GM18519 (cell line): ENCODE measurements around the gene TPP1.

Experiments
- ATAC-seq: cut with Tn5 transposase; IDR thresholded peaks from one replicate; pipeline ENCODE4 v1.9.1; 2021; ENCODE audit warnings: mild to moderate bottlenecking, moderate library complexity; ENCODE audit not compliant: unreplicated experiment, low FRiP score

The TPP1 gene

DNA sequence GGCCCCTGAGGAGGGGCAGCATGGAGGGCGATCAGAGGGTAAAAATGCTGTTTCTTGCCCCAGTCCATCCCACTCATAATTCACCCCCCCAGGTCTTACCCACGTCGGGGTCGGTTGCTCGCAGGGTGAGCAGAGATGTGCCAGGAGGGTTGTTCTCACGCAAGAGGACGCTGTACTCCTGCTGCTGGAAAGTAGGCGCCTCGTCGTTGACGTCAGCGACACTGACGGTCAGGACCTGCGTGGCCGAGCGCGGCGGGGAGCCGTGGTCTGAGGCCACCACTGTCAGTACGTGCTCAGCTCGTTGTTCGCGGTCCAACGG lies 10.3 kb upstream of the TPP1 start:
- no peak for ATAC-seq

DNA sequence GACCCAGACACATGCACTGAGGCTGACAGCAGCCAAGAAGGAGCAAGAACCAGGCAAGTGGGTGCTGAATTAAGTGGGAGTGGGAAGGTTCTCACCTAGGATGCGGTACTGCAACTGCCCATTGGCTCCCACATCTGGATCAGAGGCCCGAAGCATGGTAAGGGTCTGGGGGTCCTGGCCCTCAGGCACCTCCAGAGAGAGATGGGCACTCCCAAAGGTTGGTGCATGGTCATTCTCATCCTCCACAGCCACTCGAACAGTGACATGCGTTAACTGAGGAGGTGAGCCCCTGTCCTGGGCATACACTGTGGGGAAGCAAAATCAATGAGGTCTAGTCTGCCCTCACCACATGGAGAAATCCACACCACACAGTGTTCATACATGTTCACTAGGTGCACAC lies 9.3 kb upstream of the TPP1 start:
- no peak for ATAC-seq

DNA sequence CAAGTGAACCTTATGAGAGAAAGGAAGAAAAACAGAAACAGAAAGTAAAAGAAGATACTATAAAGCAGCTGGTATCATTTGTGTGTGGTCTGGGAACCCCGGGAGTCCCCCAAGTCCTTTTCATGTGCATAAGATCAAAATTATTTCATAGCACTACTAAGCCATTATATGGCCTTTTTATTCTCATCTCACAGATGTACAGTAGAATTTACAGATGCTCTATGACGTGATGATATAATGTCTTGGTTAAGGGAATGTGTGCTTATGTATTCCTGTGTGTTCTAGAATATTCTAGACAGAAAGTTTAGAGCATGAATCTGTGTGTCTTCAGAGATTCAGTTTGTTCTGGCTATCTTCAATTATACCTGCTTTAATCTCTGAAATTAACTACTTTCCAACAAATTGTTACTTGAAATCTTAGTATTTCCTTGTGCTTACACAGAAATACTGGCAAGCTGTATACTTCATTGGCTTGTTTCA lies 8.6 kb upstream of the TPP1 start:
- peak; percentile 54 for ATAC-seq

DNA sequence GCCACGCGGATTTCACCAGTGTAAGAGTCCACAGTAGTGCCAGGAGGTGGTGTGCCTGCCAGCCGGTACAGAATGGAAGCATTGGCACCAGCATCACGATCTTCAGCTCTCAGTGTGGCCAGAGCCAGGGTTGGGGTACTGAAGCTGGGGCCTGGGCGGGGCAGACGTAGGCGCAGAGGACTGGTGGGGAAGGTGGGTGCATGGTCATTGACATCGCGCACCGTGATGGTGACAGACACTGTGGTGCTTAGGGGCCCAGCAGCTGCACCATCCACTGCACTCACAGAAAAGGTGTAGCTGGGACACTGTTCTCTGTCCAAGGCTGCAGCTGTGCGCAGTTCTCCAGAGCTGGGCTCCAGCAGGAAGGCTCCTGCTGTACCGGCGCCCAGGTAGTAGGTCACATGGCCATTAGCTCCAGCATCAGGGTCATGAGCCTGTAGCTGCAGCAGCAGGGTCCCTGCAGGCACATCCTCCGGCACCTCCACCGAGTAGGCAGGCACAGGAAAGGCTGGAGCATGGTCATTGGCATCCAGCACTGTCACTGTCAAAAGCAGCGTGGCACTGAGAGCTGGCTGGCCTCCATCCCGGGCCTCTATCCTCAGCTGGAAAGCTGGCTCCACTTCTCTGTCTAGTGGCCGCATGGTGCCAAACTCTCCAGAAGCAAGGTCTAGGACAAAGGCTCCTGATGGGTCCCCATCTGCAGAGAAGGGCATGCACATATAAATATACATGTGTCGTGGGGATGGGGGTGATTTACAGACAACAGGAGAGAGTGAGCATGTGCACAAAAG lies 7.9 kb upstream of the TPP1 start:
- no peak for ATAC-seq

DNA sequence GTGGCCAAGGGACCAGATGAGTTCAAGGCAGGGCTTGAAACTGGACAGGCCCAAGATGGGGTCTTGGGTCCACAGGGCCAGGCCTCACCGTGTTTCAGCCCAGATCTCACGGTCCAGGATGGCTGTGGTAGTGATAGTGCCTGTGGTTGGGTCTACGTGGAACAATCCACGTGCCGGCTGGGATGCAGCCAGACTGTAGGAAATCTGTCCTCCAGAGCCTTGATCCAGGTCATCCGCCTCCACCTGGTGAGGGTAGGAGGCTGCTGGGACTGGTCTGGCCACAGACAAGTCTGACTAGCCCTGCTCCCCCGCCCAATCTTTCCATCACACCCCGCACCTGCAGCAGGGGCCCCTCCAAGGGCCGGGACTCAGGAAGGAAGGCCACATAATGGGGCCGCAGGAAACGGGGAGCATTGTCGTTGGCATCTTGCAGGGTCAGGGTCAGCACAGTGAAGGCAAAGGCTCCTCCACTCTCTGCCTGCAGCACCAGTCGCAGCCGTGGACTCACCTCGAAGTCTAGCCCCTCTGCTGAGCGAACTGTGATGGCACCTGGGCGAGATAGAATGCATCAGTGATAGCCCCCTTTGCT lies 6.7 kb upstream of the TPP1 start:
- ATAC-seq = no peak

DNA sequence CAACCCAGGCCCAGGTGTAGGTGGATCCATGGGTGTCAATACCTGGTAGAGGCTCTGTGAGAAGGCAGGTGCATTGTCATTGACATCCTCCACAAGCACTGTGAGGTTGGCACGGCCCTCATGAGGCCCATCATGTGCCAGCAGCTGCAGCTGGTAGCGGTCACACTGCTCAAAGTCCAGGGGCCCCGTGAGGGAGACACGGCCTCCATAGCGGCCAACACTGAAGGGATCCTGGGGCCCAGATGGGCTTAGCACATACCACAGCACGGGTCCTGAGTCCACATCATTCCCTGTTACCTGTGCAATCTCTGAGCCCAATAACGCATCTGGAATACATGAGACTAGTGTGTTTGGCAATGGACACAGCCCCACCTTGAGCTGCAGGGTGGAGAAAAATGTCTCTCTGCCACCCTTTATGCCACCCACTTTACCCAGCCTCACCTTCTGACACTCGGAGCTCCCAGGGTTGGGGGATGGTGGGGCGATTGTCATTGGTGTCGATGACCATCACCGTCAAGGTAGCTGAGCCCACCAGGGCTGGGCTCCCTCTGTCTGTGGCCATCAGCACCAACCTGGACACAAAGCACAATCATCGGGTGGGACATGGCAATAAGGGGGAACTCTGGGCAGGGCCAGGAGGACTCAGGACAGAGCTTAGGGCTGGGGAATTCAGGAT lies 6.1 kb upstream of the TPP1 start:
- ATAC-seq = no peak

DNA sequence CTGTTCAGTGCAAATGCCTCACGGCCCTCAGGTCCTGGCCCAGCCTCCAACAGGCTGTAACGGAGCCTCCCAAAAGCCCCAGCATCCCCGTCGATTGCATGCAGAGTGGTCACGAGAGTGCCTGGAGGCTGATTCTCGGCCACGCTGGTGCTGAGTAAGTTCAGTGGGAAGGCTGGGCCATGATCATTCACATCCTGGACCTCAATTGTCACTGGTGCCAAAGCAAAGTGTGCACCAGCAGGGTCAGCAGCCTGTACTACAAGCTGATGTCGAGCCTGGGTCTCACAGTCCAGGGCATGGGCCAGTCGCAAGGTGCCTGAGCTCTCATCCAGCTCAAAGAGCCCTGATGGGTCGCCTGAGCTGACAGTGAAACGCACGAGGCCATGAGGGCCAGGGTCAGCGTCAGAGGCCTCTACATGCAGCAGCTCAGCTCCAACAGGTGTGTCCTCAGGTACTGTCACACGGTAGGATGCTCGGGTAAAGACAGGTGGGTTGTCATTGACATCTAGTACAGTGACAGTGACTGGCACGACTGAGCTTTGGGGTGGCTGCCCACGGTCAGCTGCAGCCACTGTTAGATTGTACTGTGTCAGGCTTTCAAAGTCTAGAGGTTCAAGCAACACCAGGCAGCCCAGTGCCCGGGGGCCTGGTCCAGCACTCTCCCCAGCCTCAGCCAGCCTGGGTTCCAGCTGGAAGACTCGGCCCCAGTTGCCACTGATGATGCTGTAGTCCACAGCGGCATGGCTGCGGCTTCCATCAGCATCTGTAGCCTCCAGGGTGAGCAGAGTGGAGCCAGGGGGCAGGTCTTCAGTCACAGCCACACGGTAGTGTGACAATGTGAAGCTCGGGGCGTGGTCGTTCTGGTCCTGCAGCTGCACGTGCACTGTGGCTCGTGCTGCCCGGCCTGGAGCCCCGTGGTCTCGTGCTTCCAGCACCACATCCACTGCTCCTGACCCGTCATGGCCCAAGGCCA lies 4.5 kb upstream of the TPP1 start:
- no peak for ATAC-seq

DNA sequence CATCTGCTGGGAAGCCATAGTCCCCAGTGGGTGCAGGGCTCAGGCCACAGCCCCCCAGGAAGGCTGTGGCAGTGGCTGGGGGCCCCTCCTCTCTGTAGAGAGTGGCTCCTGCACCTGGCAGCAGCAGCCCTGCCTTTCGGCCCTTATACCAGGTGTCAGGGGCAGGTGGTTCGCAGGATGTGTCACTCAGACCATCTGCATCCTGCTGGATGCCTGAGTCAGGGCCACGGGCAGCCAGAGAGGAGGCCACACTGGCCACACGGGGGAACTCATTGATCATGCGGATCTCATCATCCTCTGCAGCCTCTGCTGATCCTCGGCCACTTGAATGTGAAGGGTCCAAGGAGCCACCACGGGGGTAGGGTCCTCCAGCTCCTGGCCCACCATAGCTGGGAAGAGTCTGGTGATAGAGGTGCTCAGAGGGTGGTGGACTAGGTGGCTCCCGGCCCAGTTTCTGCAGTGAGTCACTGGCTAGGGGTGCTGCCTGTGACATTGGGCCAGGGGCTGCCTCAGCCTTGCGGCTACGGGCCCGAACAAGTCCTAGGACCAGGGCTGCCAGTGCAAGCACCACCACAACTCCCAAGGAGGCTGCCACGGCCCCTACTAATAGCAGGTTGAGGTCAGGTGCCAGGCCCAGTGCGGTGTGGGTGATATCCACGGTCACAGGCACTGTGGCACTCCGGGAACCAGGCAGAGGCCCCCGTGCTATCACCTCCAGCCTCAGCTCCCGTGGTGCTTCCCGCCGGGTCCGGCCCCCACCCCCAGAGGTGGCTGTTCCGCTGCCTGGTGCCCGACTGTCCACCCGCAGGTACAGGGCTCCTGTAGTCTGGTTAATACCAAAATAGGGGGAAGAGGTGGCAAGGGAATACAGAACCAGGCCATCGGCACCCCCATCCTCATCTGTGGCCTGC lies 3.3 kb upstream of the TPP1 start:
- no peak for ATAC-seq

DNA sequence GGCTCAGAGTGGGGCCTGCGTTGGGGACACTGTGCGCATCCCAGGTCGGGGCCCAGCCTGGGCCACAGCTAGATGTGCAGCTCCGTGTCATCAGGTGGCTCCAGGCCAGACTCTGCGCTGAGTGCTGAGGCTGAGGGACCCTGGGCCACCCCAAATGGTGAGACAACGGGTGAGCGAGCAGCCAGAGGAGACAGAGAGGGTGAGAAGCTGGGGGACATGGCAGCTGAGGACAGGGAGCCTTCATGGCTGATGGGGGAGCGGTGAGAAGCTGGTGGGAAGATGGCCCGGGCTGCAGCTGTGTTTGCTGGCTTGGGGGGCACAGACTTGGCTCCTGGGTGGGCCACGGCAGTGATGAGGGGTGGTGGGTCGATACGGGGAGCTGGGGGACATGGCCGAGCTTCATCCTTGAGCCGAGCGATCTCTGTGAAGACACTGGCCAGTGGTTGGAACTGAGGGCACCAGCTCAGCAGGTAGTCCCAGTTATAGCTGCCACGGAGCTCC lies 2.5 kb upstream of the TPP1 start:
- ATAC-seq = no peak

DNA sequence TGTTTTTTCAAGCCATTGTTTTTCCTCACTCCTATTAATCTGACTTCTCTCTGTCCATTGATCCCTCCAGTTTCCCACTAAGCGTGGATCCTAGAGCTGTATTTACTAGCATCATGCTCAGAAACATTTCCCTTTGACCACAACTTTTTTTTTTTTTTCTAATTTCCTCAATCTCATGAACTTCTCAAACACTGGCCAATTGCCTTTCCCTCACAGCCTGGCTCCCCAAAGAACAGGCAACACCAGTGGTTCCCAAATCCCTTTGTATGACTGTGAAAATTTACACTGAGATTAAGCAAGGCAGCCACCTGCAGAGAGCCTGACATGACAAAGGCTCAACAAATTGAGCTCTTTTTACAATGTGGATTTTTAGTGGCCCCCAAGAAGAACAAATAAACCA lies 1.4 kb upstream of the TPP1 start:
- no peak for ATAC-seq

DNA sequence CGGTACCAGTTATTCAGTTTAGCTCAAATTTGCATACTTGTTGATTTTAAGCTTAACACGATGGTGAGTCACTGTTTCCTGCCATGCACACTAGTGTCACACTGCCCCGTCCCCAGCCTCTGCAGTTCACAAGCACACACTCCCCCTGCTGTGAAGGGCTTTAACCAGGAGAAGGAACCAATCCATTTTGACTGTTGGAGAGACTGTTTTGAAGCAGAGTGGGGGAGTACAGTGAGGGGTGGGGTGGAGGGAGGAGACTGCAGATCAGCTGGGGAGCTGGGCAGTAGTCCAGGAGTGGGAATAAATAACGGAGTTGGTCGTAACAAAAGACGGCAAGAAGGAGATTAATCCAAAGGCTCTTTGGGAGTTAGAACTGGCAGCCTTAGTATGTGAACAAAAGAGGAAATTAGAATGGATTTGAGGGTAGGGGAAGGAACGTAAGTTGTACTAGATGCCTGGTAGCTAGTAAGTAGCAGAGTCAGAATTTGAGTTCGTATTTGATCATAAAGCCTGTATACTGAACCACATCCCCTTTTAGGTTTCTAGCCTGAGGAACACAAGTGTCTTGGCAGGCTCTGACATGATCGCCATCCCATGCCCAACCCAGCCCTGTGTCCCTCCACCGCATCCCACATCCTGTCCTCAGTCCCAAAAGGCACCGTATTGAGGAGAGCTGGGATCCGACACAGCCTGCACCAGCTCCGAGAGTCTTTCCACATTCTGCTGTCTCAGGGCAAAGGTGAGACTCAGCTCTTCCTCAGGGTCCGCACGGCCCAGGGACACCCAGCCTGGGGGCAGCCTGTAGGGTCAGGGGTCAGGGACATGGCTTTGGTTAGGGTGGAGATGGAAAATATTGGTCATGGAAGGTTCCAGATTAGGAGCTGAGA lies 862 bp downstream of the TPP1 start:
- no peak for ATAC-seq

DNA sequence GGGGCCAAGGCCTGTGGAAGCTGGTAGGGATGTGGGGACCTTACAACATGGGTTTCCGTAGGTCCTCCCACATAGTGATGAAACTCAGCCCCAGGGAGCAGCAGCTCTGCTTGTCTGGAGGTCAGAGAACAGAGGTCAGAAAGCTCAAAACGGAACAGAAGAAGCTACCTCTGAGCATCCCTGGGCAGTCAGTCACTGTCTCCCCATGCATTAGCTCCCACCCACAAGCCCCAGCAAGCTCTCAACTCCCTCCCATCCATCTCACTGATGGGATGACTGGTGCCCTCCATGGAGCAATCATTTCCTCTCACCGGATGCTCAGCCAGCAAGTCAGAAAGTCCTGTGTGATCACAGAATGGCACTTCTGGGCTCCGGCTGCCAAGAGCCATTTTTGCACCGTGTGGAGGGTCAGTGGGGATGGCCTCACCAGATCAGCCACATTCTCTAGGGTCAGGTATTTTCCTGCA lies 1.9 kb downstream of the TPP1 start:
- no peak for ATAC-seq

DNA sequence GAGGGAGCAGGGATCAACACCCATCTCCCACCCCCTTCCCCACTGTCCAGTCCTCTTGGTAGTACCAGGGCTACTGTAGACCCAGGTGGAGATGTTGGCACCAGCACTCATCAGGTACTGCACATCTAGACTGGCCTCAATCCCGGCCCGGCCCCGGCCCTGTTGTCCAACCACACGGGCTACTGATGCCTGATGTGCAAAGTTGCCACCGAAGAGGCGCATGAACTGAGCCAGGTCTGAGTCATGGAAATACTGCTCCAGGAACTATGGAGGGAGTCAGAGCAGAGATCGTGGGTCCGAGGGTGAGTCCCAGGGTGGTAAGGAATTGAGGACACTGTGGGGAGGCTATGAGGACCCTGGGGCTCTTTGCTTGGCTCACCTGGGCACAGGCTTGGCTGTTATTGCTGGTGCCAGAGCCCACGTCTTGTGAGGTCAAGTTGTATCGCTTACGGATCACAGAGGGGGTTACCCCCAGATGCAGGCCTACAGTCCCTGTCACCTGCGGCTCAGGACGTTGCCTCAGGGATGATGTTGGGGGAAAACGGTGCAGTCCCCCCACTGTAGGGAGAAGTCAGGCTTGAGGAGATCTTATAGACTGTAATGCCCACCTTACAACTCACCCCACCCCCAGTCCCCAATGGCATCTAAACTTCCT lies 2.5 kb downstream of the TPP1 start:
- no peak for ATAC-seq

DNA sequence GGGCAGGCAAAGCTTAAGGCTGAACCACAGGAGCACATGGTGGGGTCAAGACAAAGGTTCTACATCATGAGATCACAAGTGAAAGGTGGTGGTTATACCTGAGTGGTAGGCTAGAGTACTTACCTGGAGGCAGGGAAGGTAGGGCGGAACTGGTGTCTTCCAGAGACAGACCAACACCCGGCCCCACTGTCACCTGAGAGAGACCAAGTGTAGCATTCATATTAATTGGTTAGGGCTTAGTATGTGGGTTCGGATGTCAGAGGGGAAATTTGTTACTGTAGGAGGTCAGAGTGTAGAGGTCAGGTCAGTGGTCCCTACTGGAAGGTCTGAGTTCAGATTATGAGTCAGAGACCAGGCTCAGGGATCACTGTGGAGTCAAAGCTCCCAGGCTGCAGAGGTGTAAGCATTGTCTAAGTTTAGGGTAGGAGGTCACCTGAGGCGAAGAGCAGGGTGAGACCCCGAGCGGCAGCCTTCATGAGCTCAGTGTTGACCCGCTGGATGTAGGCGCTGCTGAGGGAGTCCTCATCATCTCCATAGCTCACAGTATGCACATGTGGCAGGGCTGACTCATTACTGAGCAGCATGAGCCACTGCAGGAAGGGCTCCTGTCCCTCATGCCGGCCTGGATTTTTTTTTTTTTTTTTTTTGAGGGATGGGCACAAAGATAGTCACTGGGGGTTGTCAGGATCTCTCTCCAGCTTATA lies 3.2 kb downstream of the TPP1 start:
- ATAC-seq = no peak

DNA sequence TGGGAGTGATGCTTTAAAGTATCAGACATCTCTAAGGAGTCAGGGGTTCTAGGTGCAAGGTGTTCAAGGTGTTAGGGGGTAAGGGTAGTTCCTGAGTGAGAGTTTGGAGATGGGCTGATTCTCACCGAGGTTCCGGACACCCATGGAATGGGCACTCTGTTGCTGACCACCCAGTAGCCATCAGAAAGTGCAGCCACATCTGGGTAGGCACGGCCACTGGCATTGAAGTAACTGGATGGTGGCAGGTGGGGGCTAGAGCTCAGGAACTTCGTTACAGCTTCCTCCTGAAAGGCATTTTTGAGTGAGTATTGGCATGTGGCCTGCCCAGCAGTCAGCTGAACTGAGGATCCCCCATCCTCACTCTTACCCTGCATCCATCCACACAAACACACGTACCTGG lies 4.2 kb downstream of the TPP1 start:
- ATAC-seq = no peak

DNA sequence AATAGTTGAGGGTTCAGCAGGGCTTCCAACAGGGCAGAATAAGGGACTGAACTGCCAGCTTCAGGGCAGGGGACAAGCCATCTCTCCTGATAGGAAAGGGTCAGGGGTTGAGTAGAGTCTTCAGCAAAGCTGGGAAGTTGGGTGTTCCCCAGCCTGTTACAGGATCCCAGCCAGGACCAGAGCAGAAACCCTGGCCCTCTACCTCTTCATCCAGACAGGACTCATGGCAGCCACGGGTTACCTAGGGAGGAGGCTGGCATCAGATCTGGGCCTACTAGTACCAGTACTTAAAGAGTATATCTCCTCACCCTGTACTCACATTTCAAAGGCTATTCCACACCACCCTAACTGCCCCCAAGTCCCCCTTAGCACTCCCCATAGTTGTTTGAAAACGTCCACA lies 4.8 kb downstream of the TPP1 start:
- no peak for ATAC-seq

DNA sequence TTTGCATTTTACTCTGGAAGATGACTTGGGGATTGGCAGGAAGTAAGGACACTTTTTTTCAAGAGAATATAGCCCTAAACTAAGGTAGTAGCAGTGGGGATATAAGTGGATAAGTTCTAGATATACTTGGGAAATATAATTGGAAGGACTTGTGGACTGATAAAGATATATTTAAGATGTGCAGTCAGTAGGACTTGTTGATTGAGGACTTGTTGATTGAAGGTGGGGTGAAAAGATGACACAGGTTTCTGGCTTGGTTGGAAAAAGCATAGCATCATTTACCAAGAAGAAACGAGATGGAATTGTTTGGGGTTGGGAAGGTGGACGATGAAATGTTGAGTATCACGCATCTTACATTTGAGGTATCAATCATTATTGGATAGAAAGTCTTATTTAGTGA lies 5.7 kb downstream of the TPP1 start:
- ATAC-seq = no peak
